Panc1 (cell line): ENCODE measurements around the gene HDAC11.

Source experiments
- CTCF ChIP-seq: fragments of 450-650 bp; IDR thresholded peaks from 2 replicates; pipeline ENCODE4 v1.5.1; 2017; ENCODE audit warnings: mild to moderate bottlenecking
- REST ChIP-seq, 2 experiments: IDR thresholded peaks; 2 replicates each; pipeline ENCODE4 v1.6.1; 2011 to 2012; ENCODE audit warnings: low read depth in 2 of 2, control low read depth in 1 of 2, low read length in 1 of 2, mild to moderate bottlenecking in 1 of 2, moderate library complexity in 1 of 2; ENCODE audit not compliant: insufficient read depth in 1 of 2

GRCh38 chr3:13533885-13534301 is 53.8 kb downstream of the HDAC11 start:
- TF ChIP-seq CTCF (no peak), REST (IDR thresholded peaks at IDR 0.05; ENCODE audit: insufficient read depth in 1 of 2, low read depth in 2 of 2, low read length in 1 of 2) (no peak)
